Ectodermal cell (in vitro differentiated cells): ENCODE data around the gene TGIF2.
A peak's percentile ranks its signal among the peaks of the same experiment; 100 is the strongest.
"Not testable (repeated sequence)": the region's sequence is repeated elsewhere in the genome, so short reads cannot be mapped to it uniquely, and the experiment has no call there.

Source experiments
- H3K27ac ChIP-seq: 2 replicates; pipeline ENCODE4 v1.7.0; 2013; ENCODE audit warnings: mild to moderate bottlenecking, low read depth, low read length; ENCODE audit not compliant: insufficient read depth, poor library complexity, severe bottlenecking
- H3K27me3 ChIP-seq: 2 replicates; pipeline ENCODE4 v1.7.0; 2013; ENCODE audit warnings: mild to moderate bottlenecking, low read length; ENCODE audit not compliant: insufficient read depth, control insufficient read depth, poor library complexity, severe bottlenecking
- H3K36me3 ChIP-seq: one replicate; pipeline ENCODE4 v1.7.0; 2013; ENCODE audit warnings: low read length; ENCODE audit not compliant: control insufficient read depth, insufficient read depth
- H3K4me1 ChIP-seq: one replicate; pipeline ENCODE4 v1.7.0; 2013; ENCODE audit warnings: low read length; ENCODE audit not compliant: control insufficient read depth, insufficient read depth
- H3K4me3 ChIP-seq: 2 replicates; pipeline ENCODE4 v1.7.0; 2013; ENCODE audit warnings: low read depth, low read length, control low read depth; ENCODE audit not compliant: insufficient read depth
- H3K9me3 ChIP-seq: 2 replicates; pipeline ENCODE4 v1.7.0; 2013; ENCODE audit warnings: mild to moderate bottlenecking, low read length, moderate library complexity; ENCODE audit not compliant: control insufficient read depth
- WGBS, 2 experiments: methylation state at CpG; one replicate each; pipeline ENCODE4 v1.1.7; 2013; ENCODE audit warnings: missing lambda C conversion rate in 2 of 2; 5-methylcytosine and 5-hydroxymethylcytosine counted together

The TGIF2 gene

DNA sequence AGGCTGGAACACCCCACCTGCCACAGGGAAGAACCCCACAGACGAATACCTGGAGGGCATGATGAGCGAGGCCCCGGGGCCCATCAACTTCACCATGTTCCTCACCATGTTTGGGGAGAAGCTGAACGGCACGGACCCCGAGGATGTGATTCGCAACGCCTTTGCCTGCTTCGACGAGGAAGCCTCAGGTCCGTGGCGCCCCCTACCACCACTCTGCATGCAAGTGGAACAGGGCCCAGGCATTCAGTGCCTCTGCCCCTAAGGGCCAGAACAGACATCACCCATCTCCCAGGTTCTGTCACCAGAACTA is 25.4 kb upstream of the TGIF2 start:
- WGBS, 2 experiments: 80 to 82% methylated on average over 12 of the region's 12 CpGs
- Histone ChIP-seq H3K36me3 (no peaks in the 10 kb centered on the region), H3K4me1 (peaks cover 14% of the 10 kb centered on the region)

DNA sequence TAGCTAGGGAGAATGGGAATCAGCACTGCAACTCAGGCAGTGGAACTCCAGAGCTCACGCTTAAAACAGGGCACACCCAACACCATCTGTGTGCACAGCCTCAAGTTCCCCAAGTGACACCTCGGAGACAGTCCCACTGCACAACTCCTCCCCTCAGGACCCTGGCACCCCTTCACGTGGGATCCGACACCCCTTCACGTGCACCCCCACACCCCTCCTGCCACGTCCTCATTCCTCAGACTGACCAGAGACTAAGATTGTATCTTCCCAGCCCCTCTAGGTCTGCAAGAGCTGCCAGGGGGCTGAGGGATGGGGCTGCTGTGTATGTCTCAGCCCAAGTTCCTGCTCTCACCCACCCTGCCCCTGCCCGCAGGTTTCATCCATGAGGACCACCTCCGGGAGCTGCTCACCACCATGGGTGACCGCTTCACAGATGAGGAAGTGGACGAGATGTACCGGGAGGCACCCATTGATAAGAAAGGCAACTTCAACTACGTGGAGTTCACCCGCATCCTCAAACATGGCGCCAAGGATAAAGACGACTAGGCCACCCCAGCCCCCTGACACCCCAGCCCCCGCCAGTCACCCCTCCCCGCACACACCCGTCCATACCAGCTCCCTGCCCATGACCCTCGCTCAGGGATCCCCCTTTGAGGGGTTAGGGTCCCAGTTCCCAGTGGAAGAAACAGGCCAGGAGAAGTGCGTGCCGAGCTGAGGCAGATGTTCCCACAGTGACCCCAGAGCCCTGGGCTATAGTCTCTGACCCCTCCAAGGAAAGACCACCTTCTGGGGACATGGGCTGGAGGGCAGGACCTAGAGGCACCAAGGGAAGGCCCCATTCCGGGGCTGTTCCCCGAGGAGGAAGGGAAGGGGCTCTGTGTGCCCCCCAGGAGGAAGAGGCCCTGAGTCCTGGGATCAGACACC is 24.4 kb upstream of the TGIF2 start:
- Histone ChIP-seq H3K27ac (no peak overlapping the region), H3K27me3 (no peaks in the 10 kb centered on the region), H3K9me3 (no peaks in the 10 kb centered on the region), H3K4me1 (peaks cover 4% of the 10 kb centered on the region), H3K4me3 (no peak overlapping the region), H3K36me3 (no peaks in the 10 kb centered on the region)
- WGBS, 2 experiments: 95% methylated on average over 23 of the region's 23 CpGs

More for the DNA sequence above, 25.4 kb upstream of the TGIF2 start:
- H3K27me3 ChIP-seq: no peaks in the 10 kb centered on the region
- H3K27ac ChIP-seq: no peak overlapping the region
- H3K4me3 ChIP-seq: no peak overlapping the region
- H3K9me3 ChIP-seq: no peaks in the 10 kb centered on the region

DNA sequence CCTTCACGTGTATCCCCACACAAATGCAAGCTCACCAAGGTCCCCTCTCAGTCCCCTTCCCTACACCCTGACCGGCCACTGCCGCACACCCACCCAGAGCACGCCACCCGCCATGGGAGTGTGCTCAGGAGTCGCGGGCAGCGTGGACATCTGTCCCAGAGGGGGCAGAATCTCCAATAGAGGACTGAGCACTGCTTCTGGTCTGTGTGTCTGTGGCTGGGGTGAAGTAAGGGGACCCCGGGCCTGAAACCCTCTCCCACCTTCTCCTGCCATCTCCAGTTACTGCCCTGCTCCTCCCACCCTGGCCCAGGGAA is 23.8 kb upstream of the TGIF2 start:
- WGBS, 2 experiments: 87 to 91% methylated on average over 9 of the region's 9 CpGs
- Histone ChIP-seq H3K4me1 (no peaks in the 10 kb centered on the region), H3K27ac (peak overlapping the region; percentile 50), H3K27me3 (no peaks in the 10 kb centered on the region), H3K9me3 (no peaks in the 10 kb centered on the region), H3K4me3 (no peak overlapping the region), H3K36me3 (no peaks in the 10 kb centered on the region)

DNA sequence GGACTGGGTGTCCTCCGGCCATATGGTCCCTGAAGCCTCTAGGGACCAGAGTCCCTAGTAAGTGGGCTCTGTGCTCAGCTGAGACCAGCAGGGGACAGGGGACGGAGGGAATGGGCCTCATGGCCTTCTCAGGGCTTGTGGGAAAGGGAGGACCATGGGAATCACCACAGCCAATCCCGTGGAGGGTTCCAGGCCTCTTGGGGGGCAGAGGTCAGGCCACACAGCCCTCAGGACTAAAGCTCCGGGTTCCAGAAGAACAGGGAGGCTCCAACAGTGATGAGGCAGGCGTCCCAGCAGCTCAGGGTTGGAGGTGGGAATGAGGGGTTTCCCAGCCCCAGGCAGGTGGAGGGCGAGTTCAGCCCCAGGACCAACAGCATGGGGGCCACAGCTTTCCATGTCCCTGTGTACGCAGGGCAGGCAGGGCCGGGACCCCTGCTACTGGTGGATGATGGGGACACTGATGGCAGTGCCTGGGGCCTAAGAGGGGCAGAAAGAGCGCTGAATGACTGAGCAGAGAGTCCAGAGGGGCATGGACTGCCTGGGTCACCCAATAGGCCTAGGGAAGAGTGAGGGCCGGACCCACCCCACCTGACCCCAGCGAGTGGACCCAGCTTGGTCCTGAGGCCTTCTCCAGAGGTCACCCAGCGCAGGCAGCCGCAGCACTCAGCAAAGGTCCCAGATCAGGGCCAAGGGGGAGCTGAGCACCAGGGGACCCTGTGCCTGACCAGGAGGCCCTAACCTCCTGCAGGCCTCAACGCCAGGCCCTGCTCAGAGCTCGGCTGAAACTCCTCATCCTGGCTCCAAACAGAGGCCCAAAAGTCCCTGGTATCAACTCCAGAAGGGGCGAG is 23.2 kb upstream of the TGIF2 start:
- H3K27me3 ChIP-seq: no peaks in the 10 kb centered on the region
- no peaks in the 10 kb centered on the region for H3K36me3 ChIP-seq
- H3K4me3 ChIP-seq: no peak overlapping the region
- peak overlapping the region; percentile 50 for H3K27ac ChIP-seq
- 93% methylated on average over 16 of the region's 16 CpGs for WGBS, 2 experiments
- no peaks in the 10 kb centered on the region for H3K4me1 ChIP-seq
- no peaks in the 10 kb centered on the region for H3K9me3 ChIP-seq

DNA sequence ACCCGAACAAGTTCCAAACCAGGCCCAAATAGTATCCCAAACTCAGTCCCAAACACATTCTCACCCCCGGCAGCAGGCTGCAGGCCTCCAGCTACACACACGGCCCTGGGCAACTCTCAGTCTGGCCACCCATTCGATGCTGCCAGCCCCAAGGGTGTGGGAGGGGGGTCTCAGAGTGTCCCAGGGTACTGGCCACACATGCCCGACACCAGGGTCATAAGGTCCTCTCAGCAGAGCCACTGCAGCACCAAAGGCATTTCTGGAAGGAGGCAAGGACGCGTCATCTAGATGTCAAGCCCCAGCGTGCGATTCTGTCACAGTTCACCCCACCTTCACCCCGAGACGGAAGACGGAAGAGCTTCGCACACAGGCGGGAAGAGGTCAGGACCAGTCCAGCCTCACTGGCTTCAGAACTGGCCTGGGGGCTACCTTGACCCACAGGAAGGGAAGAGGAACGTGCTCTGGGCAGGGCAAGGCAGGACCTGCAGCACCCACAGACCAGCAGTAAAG is 22.6 kb upstream of the TGIF2 start:
- Histone ChIP-seq H3K27me3 (no peaks in the 10 kb centered on the region), H3K9me3 (no peaks in the 10 kb centered on the region), H3K36me3 (no peaks in the 10 kb centered on the region), H3K4me3 (no peak overlapping the region), H3K27ac (no peak overlapping the region), H3K4me1 (no peaks in the 10 kb centered on the region)
- 85 to 88% methylated on average over 15 of the region's 15 CpGs for WGBS, 2 experiments

DNA sequence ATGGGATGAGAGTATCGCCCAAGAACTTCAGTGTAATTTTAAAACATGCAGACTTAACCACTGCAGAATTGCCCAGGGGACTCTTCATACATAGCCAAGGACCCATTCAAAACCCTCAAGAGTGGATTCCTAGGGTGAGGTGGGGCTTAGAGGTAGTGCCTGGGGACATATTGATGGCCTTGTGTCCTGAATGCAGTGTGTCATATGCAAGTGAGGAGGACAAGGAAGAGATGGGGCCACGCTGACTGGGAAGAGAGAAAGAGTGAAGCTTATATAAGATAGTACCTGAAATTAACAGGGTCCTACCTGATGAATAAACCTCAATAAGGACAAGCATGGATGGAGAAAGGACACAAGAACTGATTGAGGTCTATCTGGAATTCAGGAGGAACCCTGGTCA is 18.1 kb upstream of the TGIF2 start:
- Histone ChIP-seq H3K4me1 (no peaks in the 10 kb centered on the region), H3K27ac (no peak overlapping the region), H3K27me3 (no peaks in the 10 kb centered on the region), H3K9me3 (no peaks in the 10 kb centered on the region), H3K4me3 (no peak overlapping the region), H3K36me3 (no peaks in the 10 kb centered on the region)
- 92 to 95% methylated on average over 2 of the region's 2 CpGs for WGBS, 2 experiments

DNA sequence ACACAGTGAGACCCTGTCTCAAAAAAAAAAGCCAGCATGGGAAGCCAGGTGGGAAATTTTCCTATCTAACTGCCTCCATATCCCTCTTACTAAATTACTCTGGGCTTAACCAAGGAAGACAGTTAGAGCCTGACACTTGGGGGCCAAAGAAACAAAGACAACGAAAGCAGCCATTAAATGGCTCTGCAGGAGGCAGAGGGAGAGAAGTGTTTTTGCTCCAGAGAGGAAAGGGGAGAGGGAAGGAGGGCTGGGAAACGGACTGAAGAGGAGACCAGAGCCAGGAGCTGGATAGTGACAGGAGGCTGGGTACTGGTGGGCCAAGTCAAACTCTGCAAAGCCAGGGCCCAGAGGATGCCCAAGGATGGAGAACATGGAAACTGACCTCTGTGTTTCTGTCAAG is 10.7 kb upstream of the TGIF2 start:
- H3K27ac ChIP-seq: no peak overlapping the region
- peaks cover 6% of the 10 kb centered on the region for H3K4me1 ChIP-seq
- H3K36me3 ChIP-seq: no peaks in the 10 kb centered on the region
- no peaks in the 10 kb centered on the region for H3K27me3 ChIP-seq
- no peak overlapping the region for H3K4me3 ChIP-seq
- H3K9me3 ChIP-seq: no peaks in the 10 kb centered on the region
- WGBS, 2 experiments: 3 to 9% methylated on average over 2 of the region's 2 CpGs

DNA sequence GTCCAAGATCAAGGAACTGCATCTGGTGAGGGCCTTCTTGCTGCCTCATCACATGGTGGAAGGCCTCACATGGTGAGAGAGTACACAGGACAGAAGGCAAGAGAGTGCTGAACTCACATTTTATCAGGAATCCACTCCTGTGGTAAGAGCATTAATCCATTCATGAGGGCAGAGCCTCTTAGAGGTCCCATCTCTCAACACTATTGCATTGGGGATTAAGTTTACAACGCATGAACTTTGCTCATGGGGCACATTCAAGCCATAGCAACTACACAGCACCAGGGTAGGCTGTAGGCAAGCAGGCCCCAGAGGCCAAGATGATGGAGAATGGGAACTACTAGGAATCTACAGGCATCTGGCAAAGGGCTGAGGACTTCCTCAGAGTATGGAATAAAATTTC is 10.0 kb upstream of the TGIF2 start:
- 89 to 100% methylated on average over 1 of the region's 1 CpG for WGBS, 2 experiments
- H3K9me3 ChIP-seq: no peaks in the 10 kb centered on the region

DNA sequence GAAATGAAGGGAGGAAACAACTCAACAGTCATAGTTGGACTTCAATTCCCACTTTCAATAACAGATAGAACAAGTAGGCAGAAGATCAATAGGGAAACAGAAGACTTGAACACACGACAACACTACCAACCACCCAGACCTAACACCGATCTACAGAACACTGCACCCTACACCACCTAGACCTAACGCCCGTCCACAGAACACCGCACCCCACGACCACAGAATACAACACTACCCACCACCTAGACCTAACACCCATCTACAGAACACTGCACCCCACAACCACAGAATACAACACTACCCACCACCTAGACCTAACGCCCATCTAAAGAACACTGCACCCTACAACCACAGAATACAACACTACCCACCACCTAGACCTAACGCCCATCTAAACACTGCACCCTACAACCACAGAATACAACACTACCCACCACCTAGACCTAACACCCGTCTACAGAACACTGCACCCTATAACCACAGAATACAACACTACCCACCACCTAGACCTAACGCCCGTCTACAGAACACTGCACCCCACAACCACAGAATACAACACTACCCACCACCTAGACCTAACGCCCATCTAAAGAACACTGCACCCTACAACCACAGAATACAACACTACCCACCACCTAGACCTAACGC is 9.2 kb upstream of the TGIF2 start:
- H3K4me1 ChIP-seq, H3K4me3 ChIP-seq, H3K27me3 ChIP-seq, H3K36me3 ChIP-seq, H3K27ac ChIP-seq, H3K9me3 ChIP-seq: not testable (repeated sequence)
- WGBS, 2 experiments: 87 to 95% methylated on average over 13 of the region's 13 CpGs

More for the DNA sequence above, 10.0 kb upstream of the TGIF2 start:
- Histone ChIP-seq H3K4me1 (peaks cover 6% of the 10 kb centered on the region), H3K4me3 (no peak overlapping the region), H3K27ac (no peak overlapping the region), H3K27me3 (no peaks in the 10 kb centered on the region), H3K36me3 (no peaks in the 10 kb centered on the region)

DNA sequence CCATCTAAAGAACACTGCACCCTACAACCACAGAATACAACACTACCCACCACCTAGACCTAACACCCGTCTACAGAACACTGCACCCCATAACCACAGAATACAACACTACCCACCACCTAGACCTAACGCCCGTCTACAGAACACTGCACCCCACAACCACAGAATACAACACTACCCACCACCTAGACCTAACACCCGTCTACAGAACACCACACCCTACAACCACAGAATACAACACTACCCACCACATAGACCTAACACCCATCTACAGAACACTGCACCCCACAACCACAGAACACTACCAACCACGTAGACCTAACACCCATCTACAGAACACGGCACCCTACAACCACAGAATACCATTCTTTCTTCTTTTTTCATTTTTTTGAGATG is 8.7 kb upstream of the TGIF2 start:
- WGBS, 2 experiments: 90 to 95% methylated on average over 6 of the region's 6 CpGs
- not testable (repeated sequence) for H3K4me1 ChIP-seq, H3K36me3 ChIP-seq, H3K4me3 ChIP-seq, H3K27ac ChIP-seq, H3K27me3 ChIP-seq, H3K9me3 ChIP-seq
